ENCODE measurements around the gene NTNG1.
"Not testable (repeated sequence)": the region's sequence is repeated elsewhere in the genome, so short reads cannot be mapped to it uniquely, and the experiment has no call there.

NTNG1 gene

GRCh38 chr1:107145637-107146036 lies 4.8 kb downstream of the NTNG1 start:
- no peak for DNase-seq (ENCODE audit: low read depth)

GRCh38 chr1:107147843-107148242 lies 7.0 kb downstream of the NTNG1 start:
- DNase-seq (ENCODE audit: low read depth) = no peak

GRCh38 chr1:107149946-107150345 lies 9.1 kb downstream of the NTNG1 start:
- no peak for DNase-seq (ENCODE audit: low read depth)

GRCh38 chr1:107151295-107151694 lies 10.5 kb downstream of the NTNG1 start:
- no peak for DNase-seq (ENCODE audit: low read depth)

GRCh38 chr1:107152395-107152794 lies 11.6 kb downstream of the NTNG1 start:
- DNase-seq (ENCODE audit: low read depth) = no peak

GRCh38 chr1:107153014-107153413 lies 12.2 kb downstream of the NTNG1 start:
- DNase-seq (ENCODE audit: low read depth) = no peak

- no peak for DNase-seq (ENCODE audit: low read depth)
Measured at GRCh38 chr1:107158496-107158895, 17.7 kb downstream of the NTNG1 start.

GRCh38 chr1:107158991-107159390 lies 18.2 kb downstream of the NTNG1 start:
- no peak for DNase-seq (ENCODE audit: low read depth)

- DNase-seq (ENCODE audit: low read depth) = no peak
Measured at GRCh38 chr1:107162745-107163144, 21.9 kb downstream of the NTNG1 start.

GRCh38 chr1:107164901-107165300 lies 24.1 kb downstream of the NTNG1 start:
- not testable (repeated sequence) for DNase-seq (ENCODE audit: low read depth)

GRCh38 chr1:107169615-107170014 lies 28.8 kb downstream of the NTNG1 start:
- no peak for DNase-seq (ENCODE audit: low read depth)

GRCh38 chr1:107171333-107171732 lies 30.5 kb downstream of the NTNG1 start:
- no peak for DNase-seq (ENCODE audit: low read depth)

- DNase-seq (ENCODE audit: low read depth) = no peak
Measured at GRCh38 chr1:107172450-107173170, 31.8 kb downstream of the NTNG1 start.

GRCh38 chr1:107175102-107175909 lies 34.5 kb downstream of the NTNG1 start:
- no peak for DNase-seq (ENCODE audit: low read depth)

- no peak for DNase-seq (ENCODE audit: low read depth)
Measured at GRCh38 chr1:107181253-107181969, 40.6 kb downstream of the NTNG1 start.

GRCh38 chr1:107183011-107183410 lies 42.2 kb downstream of the NTNG1 start:
- no peak for DNase-seq (ENCODE audit: low read depth)

GRCh38 chr1:107184888-107185287 lies 44.0 kb downstream of the NTNG1 start:
- DNase-seq (ENCODE audit: low read depth) = no peak

GRCh38 chr1:107187399-107187798 lies 46.6 kb downstream of the NTNG1 start:
- no peak for DNase-seq (ENCODE audit: low read depth)

GRCh38 chr1:107188160-107188559 lies 47.3 kb downstream of the NTNG1 start:
- no peak for DNase-seq (ENCODE audit: low read depth)

GRCh38 chr1:107194380-107194779 lies 53.5 kb downstream of the NTNG1 start:
- DNase-seq (ENCODE audit: low read depth) = no peak

- DNase-seq (ENCODE audit: low read depth) = no peak
Measured at GRCh38 chr1:107195476-107195875, 54.6 kb downstream of the NTNG1 start.

GRCh38 chr1:107196973-107197562 lies 56.2 kb downstream of the NTNG1 start:
- no peak for DNase-seq (ENCODE audit: low read depth)
